Calu3 (cell line): Measurements from ENCODE around the gene SKAP1. TPM values are rescaled to one million over a fixed set of nuclear protein-coding genes. Genes with fewer than 3 reads are reported as not detected.

Experiments
- BruUV-seq: library from RNA; stranded (reverse); fragments of 400-500 nt; replicated peaks from 2 replicates; lab custom pipeline; 2021; lab: Mats Ljungman, UMichigan
- CTCF ChIA-PET: fragments of 300-600 bp; sonication (Branson Sonifier 250); formaldehyde crosslinking; loops from one replicate; lab custom pipeline; 2022; ENCODE audit warnings: antibody characterized with exemption; lab: Charles Lee
- DNase-seq: peaks from one replicate; pipeline ENCODE4 v3.0.0; 2022
- H3K27ac Mint-ChIP-seq: one replicate; pipeline ENCODE4 v1.8.0; 2022; ENCODE audit warnings: mixed read lengths; ENCODE audit not compliant: unreplicated experiment
- H3K27me3 Mint-ChIP-seq: one replicate; pipeline ENCODE4 v1.8.0; 2022; ENCODE audit warnings: mixed read lengths; ENCODE audit not compliant: unreplicated experiment
- H3K36me3 Mint-ChIP-seq: one replicate; pipeline ENCODE4 v1.8.0; 2022; ENCODE audit warnings: mild to moderate bottlenecking, moderate library complexity, mixed read lengths; ENCODE audit not compliant: insufficient read depth, unreplicated experiment
- H3K4me1 Mint-ChIP-seq: one replicate; pipeline ENCODE4 v1.8.0; 2022; ENCODE audit warnings: mild to moderate bottlenecking, low read depth, mixed read lengths; ENCODE audit not compliant: unreplicated experiment
- H3K4me3 Mint-ChIP-seq: one replicate; pipeline ENCODE4 v1.8.0; 2022; ENCODE audit warnings: mild to moderate bottlenecking, low read depth, moderate library complexity, mixed read lengths; ENCODE audit not compliant: unreplicated experiment
- H3K9me3 Mint-ChIP-seq: one replicate; pipeline ENCODE4 v1.8.0; 2022; ENCODE audit warnings: low read depth, mixed read lengths; ENCODE audit not compliant: unreplicated experiment
- CTCF ChIP-seq: fragments of 200-600 bp; IDR thresholded peaks from one replicate; pipeline ENCODE4 v1.8.0; 2022; ENCODE audit warnings: antibody characterized with exemption; ENCODE audit not compliant: unreplicated experiment
- intact Hi-C: fragments of 100-400 bp; cut with micrococcal nuclease; formaldehyde crosslinking; loops from one replicate; pipeline ENCODE4 v1.10.0; 2022; ENCODE audit not compliant: unreplicated experiment
- total RNA-seq: library from RNA; stranded (reverse); gene quantifications from 2 replicates; pipeline ENCODE4 v1.2.3, GENCODE V29; 2022

SKAP1 gene
- total RNA-seq, 1 experiment from 2014 or later, result 4.4 TPM

GRCh38 chr17:48468299-48468698 is 38.3 kb upstream of the SKAP1 start:
- Mint-ChIP-seq H3K36me3 (no peaks in the 10 kb centered on the region), H3K4me1 (peaks cover 26% of the 10 kb centered on the region), H3K27ac (no peak overlapping the region), H3K4me3 (no peak overlapping the region), H3K9me3 (no peaks in the 10 kb centered on the region), H3K27me3 (peaks cover 6% of the 10 kb centered on the region)
- intact Hi-C loops, result no loop called here
- no TSS peak for BruUV-seq
- CTCF ChIA-PET, result no interaction called here
- TF ChIP-seq CTCF, result no peak
- no peak for DNase-seq

GRCh38 chr17:48465884-48466283 is 35.9 kb upstream of the SKAP1 start:
- no peaks in the 10 kb centered on the region for H3K36me3 Mint-ChIP-seq
- intact Hi-C loops, result no loop called here
- TF ChIP-seq CTCF, result no peak
- CTCF ChIA-PET, result interaction anchor here (1.2 to 1.4 kb wide), 2 partner anchors 8 to 9 kb away, joined by 3 to 5 read pairs; no protein-coding TSS in a partner anchor
- H3K27me3 Mint-ChIP-seq, result peaks cover 24% of the 10 kb centered on the region
- DNase-seq, result no peak
- H3K9me3 Mint-ChIP-seq, result no peaks in the 10 kb centered on the region
- no TSS peak for BruUV-seq
- H3K4me3 Mint-ChIP-seq, result no peak overlapping the region
- H3K4me1 Mint-ChIP-seq, result peaks cover 8% of the 10 kb centered on the region
- H3K27ac Mint-ChIP-seq, result no peak overlapping the region

- peaks cover 37% of the 10 kb centered on the region for H3K27me3 Mint-ChIP-seq
- no peaks in the 10 kb centered on the region for H3K36me3 Mint-ChIP-seq
- H3K9me3 Mint-ChIP-seq, result no peaks in the 10 kb centered on the region
- DNase-seq, result no peak
- H3K4me1 Mint-ChIP-seq, result no peaks in the 10 kb centered on the region
- no peak for TF ChIP-seq CTCF
- no TSS peak for BruUV-seq
- intact Hi-C loops, result no loop called here
- no peak overlapping the region for H3K27ac Mint-ChIP-seq
- CTCF ChIA-PET, result no interaction called here
- no peak overlapping the region for H3K4me3 Mint-ChIP-seq
Measured at GRCh38 chr17:48463526-48463925, 33.5 kb upstream of the SKAP1 start.

GRCh38 chr17:48462946-48463345 is 32.9 kb upstream of the SKAP1 start:
- H3K27ac Mint-ChIP-seq, result no peak overlapping the region
- no peaks in the 10 kb centered on the region for H3K36me3 Mint-ChIP-seq
- peaks cover 37% of the 10 kb centered on the region for H3K27me3 Mint-ChIP-seq
- BruUV-seq, result no TSS peak
- no peak for DNase-seq
- no peak overlapping the region for H3K4me3 Mint-ChIP-seq
- H3K4me1 Mint-ChIP-seq, result no peaks in the 10 kb centered on the region
- H3K9me3 Mint-ChIP-seq, result no peaks in the 10 kb centered on the region
- CTCF ChIA-PET, result no interaction called here
- intact Hi-C loops, result no loop called here
- TF ChIP-seq CTCF, result no peak
